ENCODE measurements around the gene NOD2.

DNA sequence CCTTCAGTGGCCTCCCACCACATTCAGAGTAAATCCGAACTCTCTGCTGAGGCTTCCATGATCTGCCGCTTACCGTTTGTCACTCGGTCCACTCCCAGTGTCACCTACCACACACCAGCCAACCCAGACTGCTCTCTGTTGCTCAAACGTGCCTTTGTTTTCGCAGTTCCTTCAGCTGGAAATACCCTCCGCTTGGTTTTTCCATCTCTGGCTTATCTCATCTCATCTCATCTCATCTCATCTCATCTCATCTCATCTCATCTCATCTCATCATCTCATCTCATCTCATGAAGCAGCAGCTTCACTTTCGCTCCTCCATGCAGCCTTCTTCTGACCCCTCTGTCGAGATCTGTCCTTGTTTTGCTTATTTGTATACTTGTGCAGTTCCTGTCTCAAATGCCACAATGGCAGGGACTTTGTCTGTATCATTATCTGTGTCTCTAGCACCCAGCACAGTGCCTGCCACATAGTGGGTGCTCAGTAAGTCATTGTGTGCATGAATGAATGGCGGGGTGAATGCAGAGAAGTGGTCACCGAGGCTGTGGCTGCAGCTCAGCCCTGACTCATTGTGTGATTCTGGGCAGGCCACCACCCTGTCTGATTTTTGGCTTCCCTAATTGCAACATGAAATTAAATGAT, 8.5 kb upstream of the NOD2 start:
- TF ChIP-seq FOXA1 (IDR thresholded peaks at IDR 0.05), result no peak
- TF ChIP-seq FOXA1 (CRISPR knock-in tag; IDR thresholded peaks at IDR 0.05), result no peak
- no peak for TF ChIP-seq MYC (CRISPR knock-in tag; IDR thresholded peaks at IDR 0.05; ENCODE audit: borderline replicate concordance)
- TF ChIP-seq RBAK (CRISPR knock-in tag; IDR thresholded peaks at IDR 0.05), result no peak
- no peak for TF ChIP-seq SALL2 (CRISPR knock-in tag; IDR thresholded peaks at IDR 0.05)
- TF ChIP-seq EHMT2 (IDR thresholded peaks at IDR 0.05; ENCODE audit: borderline replicate concordance, low read depth, low read length), result no peak
- no peak for TF ChIP-seq POLR2A (IDR thresholded peaks at IDR 0.05; ENCODE audit: insufficient read depth in 1 of 2, low read depth in 2 of 2, low read length in 2 of 2)

All from HepG2 (cell line).